Left ventricle myocardium inferior (tissue), 1 donor: Measurements from ENCODE around the gene ARMH3. TPM values are rescaled to one million over a fixed set of nuclear protein-coding genes. Genes with fewer than 3 reads are reported as not detected.

Source experiments
- DNase-seq: peaks from one replicate; pipeline ENCODE4 v3.0.0-alpha.2; 2020
- H3K27ac ChIP-seq: fragments of 200-600 bp; replicated peaks from 2 replicates; pipeline ENCODE4 v1.8.0; 2021
- H3K27me3 ChIP-seq: fragments of 200-600 bp; 2 replicates; pipeline ENCODE4 v1.8.0; 2021; ENCODE audit warnings: low read depth
- H3K36me3 ChIP-seq: fragments of 200-600 bp; 2 replicates; pipeline ENCODE4 v1.8.0; 2021
- H3K4me1 ChIP-seq: fragments of 200-600 bp; 2 replicates; pipeline ENCODE4 v1.8.0; 2021
- H3K4me3 ChIP-seq: fragments of 200-600 bp; 2 replicates; pipeline ENCODE4 v1.8.0; 2021; ENCODE audit warnings: mild to moderate bottlenecking, moderate library complexity
- H3K9me3 ChIP-seq: fragments of 200-600 bp; replicated peaks from 2 replicates; pipeline ENCODE4 v1.8.0; 2021
- intact Hi-C: fragments of 100-400 bp; cut with micrococcal nuclease; formaldehyde crosslinking; loops from one replicate; pipeline ENCODE4 v1.11.0; 2022
- total RNA-seq: library from RNA; stranded (reverse); fragmentation: NEBNext Ultra II Directional; extraction: Animal tissue kit (Norgen Biotek cat#: 25700); gene quantifications from one replicate; pipeline ENCODE4 v1.2.1, GENCODE V29; 2021
- TF ChIP-seq, protein P1 (sequence below): fragments of 200-600 bp; IDR thresholded peaks from 2 replicates; pipeline ENCODE4 v1.8.0; 2021; ENCODE audit warnings: antibody characterized with exemption, mild to moderate bottlenecking, borderline replicate concordance
- donor health status: DM: no; HTN: yes; CAD: no; lungs with severe emphysema.

The ARMH3 gene
- total RNA-seq, 1 donor from 2014 or later = 58.9 TPM

DNA sequence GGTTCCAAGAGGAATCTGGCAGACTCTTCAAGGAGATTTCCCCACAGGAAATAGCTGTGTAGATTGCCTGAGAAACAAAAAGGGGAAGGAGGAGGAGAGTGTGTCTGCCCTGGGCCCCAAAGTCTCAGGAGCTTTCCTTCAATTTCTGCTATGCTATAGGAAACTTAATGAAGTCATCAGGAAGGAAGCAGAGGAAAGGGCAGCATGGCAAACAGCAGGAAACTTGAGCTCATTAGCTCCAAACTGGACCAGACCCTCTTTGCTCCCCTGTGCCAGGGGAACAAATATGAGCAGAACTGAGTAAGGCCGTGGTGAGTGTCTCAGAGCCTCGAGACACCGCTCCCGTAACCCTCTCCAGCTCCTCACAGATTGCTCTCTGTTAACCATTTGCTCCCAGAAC is 207.6 kb downstream of the ARMH3 start:
- no peak overlapping the region for H3K4me3 ChIP-seq
- H3K27ac ChIP-seq = peak overlapping the region; percentile 11
- peaks cover 40% of the 10 kb centered on the region for H3K36me3 ChIP-seq
- H3K9me3 ChIP-seq = no peaks in the 10 kb centered on the region
- intact Hi-C loops = loop anchor here (10.0 kb wide), 1 partner anchor 156 kb away; no protein-coding TSS in a partner anchor
- TF ChIP-seq, protein P1, sequence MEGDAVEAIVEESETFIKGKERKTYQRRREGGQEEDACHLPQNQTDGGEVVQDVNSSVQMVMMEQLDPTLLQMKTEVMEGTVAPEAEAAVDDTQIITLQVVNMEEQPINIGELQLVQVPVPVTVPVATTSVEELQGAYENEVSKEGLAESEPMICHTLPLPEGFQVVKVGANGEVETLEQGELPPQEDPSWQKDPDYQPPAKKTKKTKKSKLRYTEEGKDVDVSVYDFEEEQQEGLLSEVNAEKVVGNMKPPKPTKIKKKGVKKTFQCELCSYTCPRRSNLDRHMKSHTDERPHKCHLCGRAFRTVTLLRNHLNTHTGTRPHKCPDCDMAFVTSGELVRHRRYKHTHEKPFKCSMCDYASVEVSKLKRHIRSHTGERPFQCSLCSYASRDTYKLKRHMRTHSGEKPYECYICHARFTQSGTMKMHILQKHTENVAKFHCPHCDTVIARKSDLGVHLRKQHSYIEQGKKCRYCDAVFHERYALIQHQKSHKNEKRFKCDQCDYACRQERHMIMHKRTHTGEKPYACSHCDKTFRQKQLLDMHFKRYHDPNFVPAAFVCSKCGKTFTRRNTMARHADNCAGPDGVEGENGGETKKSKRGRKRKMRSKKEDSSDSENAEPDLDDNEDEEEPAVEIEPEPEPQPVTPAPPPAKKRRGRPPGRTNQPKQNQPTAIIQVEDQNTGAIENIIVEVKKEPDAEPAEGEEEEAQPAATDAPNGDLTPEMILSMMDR = no peak
- H3K4me1 ChIP-seq = peaks cover 75% of the 10 kb centered on the region
- no peak for DNase-seq
- H3K27me3 ChIP-seq = no peaks in the 10 kb centered on the region

DNA sequence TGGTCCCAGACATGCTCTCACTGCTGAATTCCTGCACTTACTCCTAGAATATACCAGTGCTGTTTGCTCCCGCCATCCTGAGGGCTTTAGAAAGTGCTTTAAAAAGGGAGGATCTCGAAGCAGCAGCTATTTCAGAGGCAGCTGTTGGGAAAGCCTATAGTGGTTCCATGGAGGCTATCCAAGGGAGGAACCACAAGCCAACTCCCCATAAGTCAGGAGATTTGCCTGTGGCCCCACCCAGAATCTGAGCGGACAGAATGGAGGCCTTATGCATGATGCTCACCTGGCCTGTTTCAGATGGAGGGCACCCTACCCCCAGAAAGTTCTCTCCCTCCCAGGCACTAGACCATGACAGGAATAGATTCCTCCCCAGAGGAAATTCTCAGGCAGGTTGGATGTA is 210.1 kb downstream of the ARMH3 start:
- intact Hi-C loops = loop anchor here (10.0 kb wide), 1 partner anchor 159 kb away; no protein-coding TSS in a partner anchor
- H3K27ac ChIP-seq = peak overlapping the region; percentile 25

GRCh38 chr10:101843032-101844021 is 212.6 kb downstream of the ARMH3 start, which contains the start of gene KCNIP2:
KCNIP2 (minus strand) TSS chr10:101843800; CDS start chr10:101843568, 232 bp downstream.
- DNase-seq = peak; percentile 62
- H3K4me3 ChIP-seq = peak within 1 kb of the TSS; percentile 72

More for the DNA sequence above, 210.1 kb downstream of the ARMH3 start:
- no peak for DNase-seq
- peaks cover 72% of the 10 kb centered on the region for H3K4me1 ChIP-seq
- peaks cover 40% of the 10 kb centered on the region for H3K36me3 ChIP-seq
- no peaks in the 10 kb centered on the region for H3K9me3 ChIP-seq
- TF ChIP-seq, protein P1 = no peak
- no peaks in the 10 kb centered on the region for H3K27me3 ChIP-seq
- H3K4me3 ChIP-seq = no peak overlapping the region

DNA sequence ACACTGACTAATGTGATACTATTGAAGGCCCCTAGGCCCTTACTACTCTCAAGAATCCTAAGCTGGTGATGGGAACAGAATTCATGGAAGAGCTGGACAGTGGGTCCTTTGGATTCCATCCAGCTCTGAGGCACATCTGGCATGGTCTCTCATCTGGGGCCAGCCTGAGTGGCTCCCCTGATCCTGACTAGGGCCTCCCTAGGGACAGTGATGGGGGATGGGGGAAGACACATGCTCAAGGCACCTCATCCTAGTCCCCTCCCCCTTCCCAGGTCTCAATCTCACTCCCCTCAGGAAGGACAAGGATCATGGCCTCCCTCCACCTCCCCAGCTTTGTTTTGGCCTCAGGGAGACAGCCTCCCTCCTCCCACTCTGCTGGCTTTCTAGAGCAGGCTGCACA is 214.1 kb downstream of the ARMH3 start:
- TF ChIP-seq, protein P1 = no peak
- peak overlapping the region; percentile 86 for H3K27ac ChIP-seq
- no peaks in the 10 kb centered on the region for H3K9me3 ChIP-seq
- intact Hi-C loops = loop anchor here (10.0 kb wide), 1 partner anchor 163 kb away; no protein-coding TSS in a partner anchor
- no peak for DNase-seq
- peak overlapping the region; percentile 72 for H3K4me3 ChIP-seq
- H3K36me3 ChIP-seq = peaks cover 12% of the 10 kb centered on the region
- peaks cover 84% of the 10 kb centered on the region for H3K4me1 ChIP-seq
- H3K27me3 ChIP-seq = no peaks in the 10 kb centered on the region

More at GRCh38 chr10:101843032-101844021, 212.6 kb downstream of the ARMH3 start, which contains the start of gene KCNIP2:
- TF ChIP-seq, protein P1 = peak; percentile 66
- Histone ChIP-seq H3K36me3 (peaks cover 27% of the 10 kb centered on the region), H3K27ac (peak within 1 kb of the TSS; percentile 86), H3K9me3 (no peaks in the 10 kb centered on the region), H3K4me1 (peaks cover 72% of the 10 kb centered on the region), H3K27me3 (no peaks in the 10 kb centered on the region)
- intact Hi-C loops = loop anchor here (10.0 kb wide), 1 partner anchor 161 kb away; no protein-coding TSS in a partner anchor

DNA sequence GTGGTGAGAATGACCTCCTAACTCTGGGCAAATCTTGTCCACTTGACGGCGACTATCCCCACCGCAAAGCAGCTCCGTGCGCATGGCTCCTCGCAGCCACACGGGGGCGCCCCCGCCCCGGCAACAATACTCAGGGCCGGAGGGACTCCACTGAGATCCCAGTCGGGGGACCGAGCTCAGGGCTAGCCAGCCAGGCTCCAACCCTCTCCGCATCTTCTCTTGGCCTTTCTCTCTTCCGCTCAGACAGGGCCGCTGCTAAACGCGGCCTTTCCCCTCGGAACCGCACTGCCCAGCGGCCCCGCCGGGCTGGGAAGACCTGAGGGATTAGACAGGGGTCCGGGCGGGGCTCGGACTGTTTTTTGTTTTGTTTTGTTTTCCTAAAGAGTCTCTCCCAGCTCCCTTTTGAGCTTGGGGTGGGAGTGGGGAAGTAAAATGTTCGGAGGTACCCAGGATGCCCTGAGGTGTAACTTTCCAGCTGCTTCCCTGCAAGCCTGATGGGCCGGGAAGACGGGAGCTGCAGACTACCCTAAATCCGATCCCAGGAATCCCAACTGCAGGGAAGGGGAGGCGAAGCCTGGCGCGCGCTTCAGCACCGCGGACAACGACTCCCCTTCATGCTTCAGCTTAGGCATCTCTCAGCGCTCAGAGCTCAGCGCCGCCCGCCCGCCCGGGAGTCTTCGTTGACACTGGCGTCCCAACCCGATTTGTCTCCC is 215.1 kb downstream of the ARMH3 start:
- TF ChIP-seq, protein P1 = peak; percentile 94
- Histone ChIP-seq H3K9me3 (no peaks in the 10 kb centered on the region), H3K4me1 (peaks cover 87% of the 10 kb centered on the region), H3K27me3 (no peaks in the 10 kb centered on the region), H3K27ac (peak overlapping the region; percentile 72), H3K4me3 (peak overlapping the region; percentile 72), H3K36me3 (peaks cover 3% of the 10 kb centered on the region)
- intact Hi-C loops = loop anchor here (10.0 kb wide), 1 partner anchor 164 kb away; no protein-coding TSS in a partner anchor
- DNase-seq = peak; percentile 78
